ENCODE measurements around the gene FOLR3. TPM values are rescaled to one million over a fixed set of nuclear protein-coding genes. Genes with fewer than 3 reads are reported as not detected.

Gene FOLR3
- total and polyA plus RNA-seq, 9 of the 15 experiments (the other 6 are each of a cell fraction or from before 2014, with no cell fraction given) = not detected

- 0 out of 2 replicates have a peak, but pooled peaks have one; percentile 27 for TF ChIP-seq RAD51 (IDR thresholded peaks at IDR 0.05; ENCODE audit: borderline replicate concordance, low read depth)
- TF ChIP-seq DACH1 (IDR thresholded peaks at IDR 0.05; ENCODE audit: partially characterized antibody) = no peak
- TF ChIP-seq THRA (IDR thresholded peaks at IDR 0.05) = no peak
- peak; percentile 88 for TF ChIP-seq SPI1 (IDR thresholded peaks at IDR 0.05; ENCODE audit: borderline replicate concordance, low read depth, low read length)
- no peak for TF ChIP-seq MEF2D (tag; conservative IDR thresholded peaks at IDR 0.05; ENCODE audit: low read depth)
- no peak; the same call in 1 of the 2 replicates for TF ChIP-seq ELK3 (CRISPR knock-in tag; IDR thresholded peaks at IDR 0.05)
- peak; percentile 100 for TF ChIP-seq GABPA (tag; conservative IDR thresholded peaks at IDR 0.05; ENCODE audit: low read depth)
- no peak for TF ChIP-seq KHSRP (IDR thresholded peaks at IDR 0.05)
- peak; percentile 83 for TF ChIP-seq TAF1 (IDR thresholded peaks at IDR 0.05; ENCODE audit: control insufficient read depth, extremely low read depth, insufficient read depth, low read length, severe bottlenecking)
- TF ChIP-seq ESRRA (IDR thresholded peaks at IDR 0.05; ENCODE audit: borderline replicate concordance, low read depth) = no peak; the same call in 1 of the 2 replicates
- TF ChIP-seq HMBOX1 (IDR thresholded peaks at IDR 0.05) = peak; percentile 86; the same call in 1 of the 2 replicates
- TF ChIP-seq ADNP (tag; IDR thresholded peaks at IDR 0.05) = no peak
- TF ChIP-seq BCOR (IDR thresholded peaks at IDR 0.05) = no peak
- TF ChIP-seq PTTG1 (tag; IDR thresholded peaks at IDR 0.05; ENCODE audit: low read depth) = no peak
- TF ChIP-seq CUX1 (CRISPR knock-in tag; IDR thresholded peaks at IDR 0.05) = 0 out of 2 replicates have a peak, but pooled peaks have one; percentile 63
- TF ChIP-seq ZBTB33 (CRISPR knock-in tag; IDR thresholded peaks at IDR 0.05) = no peak
Measured at GRCh38 chr11:72112143-72112977, 23.2 kb upstream of the FOLR3 start, which contains the start of gene ANAPC15 (continued).
